Measurements from ENCODE around the gene USP17L11. TPM values are rescaled to one million over a fixed set of nuclear protein-coding genes. Genes with fewer than 3 reads are reported as not detected.
"Not testable (repeated sequence)": the region's sequence is repeated elsewhere in the genome, so short reads cannot be mapped to it uniquely, and the experiment has no call there.

The USP17L11 gene
- total and polyA plus RNA-seq, 5 donors: not detected

DNA sequence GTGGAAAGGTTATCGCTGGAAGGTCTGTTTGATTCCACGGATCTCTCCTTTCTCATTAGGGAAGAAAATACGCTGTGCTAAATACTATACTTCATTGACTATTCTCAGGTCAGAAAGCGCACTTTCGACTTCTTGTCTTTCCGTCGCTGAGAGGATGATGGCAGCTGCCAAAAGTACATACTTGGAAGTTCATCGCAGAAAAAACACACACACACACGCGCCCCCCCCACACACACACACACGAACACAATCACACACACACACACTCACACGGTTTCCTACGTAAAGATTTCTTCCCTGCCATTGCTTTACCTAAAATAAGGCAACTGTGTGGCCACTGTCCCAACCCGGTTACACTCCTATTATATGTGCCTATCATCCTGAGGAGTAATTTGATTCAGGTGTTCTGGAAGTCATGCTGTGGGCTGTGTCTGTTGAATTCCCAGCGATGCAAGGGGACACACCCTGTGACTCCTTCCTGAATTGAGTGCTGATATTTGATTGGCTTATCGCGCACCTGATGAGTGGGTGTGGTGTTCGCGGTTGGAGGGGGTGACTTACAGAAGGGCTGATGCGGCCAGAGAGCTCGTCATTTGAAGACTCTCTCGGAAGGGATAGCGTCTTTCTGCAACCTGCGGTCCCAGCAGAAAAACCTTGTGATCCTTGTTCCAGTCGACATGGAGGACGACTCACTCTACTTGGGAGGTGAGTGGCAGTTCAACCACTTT, 32.9 kb downstream of the USP17L11 start, which contains the start of gene USP17L18:
TSS of gene USP17L18 (plus strand) at position 678 of the 728 bp plus-strand sequence. CDS start at position 678, 0 bp downstream.
- 89% methylated on average over 20 of the region's 26 CpGs for WGBS
- ATAC-seq; H3K9me3 ChIP-seq (ENCODE audit: control insufficient read depth, low read length); H3K27me3 ChIP-seq (ENCODE audit: control insufficient read depth, insufficient read depth); intact Hi-C loops (cut with DNase I); H3K4me1 ChIP-seq (ENCODE audit: control insufficient read depth, insufficient read depth, low read length); H3K4me3 ChIP-seq (ENCODE audit: low read length); H3K27ac ChIP-seq (ENCODE audit: low read length): not testable (repeated sequence)
- DNase-seq: peak in 2 of 3 donors; percentile 1 to 4

DNA sequence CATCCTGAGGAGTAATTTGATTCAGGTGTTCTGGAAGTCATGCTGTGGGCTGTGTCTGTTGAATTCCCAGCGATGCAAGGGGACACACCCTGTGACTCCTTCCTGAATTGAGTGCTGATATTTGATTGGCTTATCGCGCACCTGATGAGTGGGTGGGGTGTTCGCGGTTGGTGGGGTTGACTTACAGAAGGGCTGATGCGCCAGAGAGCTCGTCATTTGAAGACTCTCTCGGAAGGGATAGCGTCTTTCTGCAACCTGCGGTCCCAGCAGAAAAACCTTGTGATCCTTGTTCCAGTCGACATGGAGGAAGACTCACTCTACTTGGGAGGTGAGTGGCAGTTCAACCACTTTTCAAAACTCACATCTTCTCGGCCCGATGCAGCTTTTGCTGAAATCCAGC, 37.9 kb downstream of the USP17L11 start, which contains the start of gene USP17L19:
TSS of gene USP17L19 (plus strand) at position 301 of the 400 bp plus-strand sequence. CDS start at position 301, 0 bp downstream.
- H3K9me3 ChIP-seq (ENCODE audit: control insufficient read depth, low read length); H3K4me1 ChIP-seq (ENCODE audit: control insufficient read depth, insufficient read depth, low read length); H3K4me3 ChIP-seq (ENCODE audit: low read length); H3K27ac ChIP-seq (ENCODE audit: low read length); H3K27me3 ChIP-seq (ENCODE audit: control insufficient read depth, insufficient read depth); intact Hi-C loops (cut with DNase I); DNase-seq; ATAC-seq: not testable (repeated sequence)
- WGBS: no CpG with 5 or more reads among the region's 13 CpGs

DNA sequence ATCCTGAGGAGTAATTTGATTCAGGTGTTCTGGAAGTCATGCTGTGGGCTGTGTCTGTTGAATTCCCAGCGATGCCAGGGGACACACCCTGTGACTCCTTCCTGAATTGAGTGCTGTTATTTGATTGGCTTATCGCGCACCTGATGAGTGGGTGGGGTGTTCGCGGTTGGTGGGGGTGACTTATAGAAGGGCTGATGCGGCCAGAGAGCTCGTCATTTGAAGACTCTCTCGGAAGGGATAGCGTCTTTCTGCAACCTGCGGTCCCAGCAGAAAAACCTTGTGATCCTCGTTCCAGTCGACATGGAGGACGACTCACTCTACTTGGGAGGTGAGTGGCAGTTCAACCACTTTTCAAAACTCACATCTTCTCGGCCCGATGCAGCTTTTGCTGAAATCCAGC, 42.6 kb downstream of the USP17L11 start, which contains the start of gene USP17L20:
TSS of gene USP17L20 (plus strand) at position 301 of the 400 bp plus-strand sequence. CDS start at position 301, 0 bp downstream.
- H3K27me3 ChIP-seq (ENCODE audit: control insufficient read depth, insufficient read depth); H3K9me3 ChIP-seq (ENCODE audit: control insufficient read depth, low read length); H3K4me1 ChIP-seq (ENCODE audit: control insufficient read depth, insufficient read depth, low read length); DNase-seq; H3K27ac ChIP-seq (ENCODE audit: low read length); ATAC-seq; H3K4me3 ChIP-seq (ENCODE audit: low read length); intact Hi-C loops (cut with DNase I): not testable (repeated sequence)
- no CpG with 5 or more reads among the region's 15 CpGs for WGBS

DNA sequence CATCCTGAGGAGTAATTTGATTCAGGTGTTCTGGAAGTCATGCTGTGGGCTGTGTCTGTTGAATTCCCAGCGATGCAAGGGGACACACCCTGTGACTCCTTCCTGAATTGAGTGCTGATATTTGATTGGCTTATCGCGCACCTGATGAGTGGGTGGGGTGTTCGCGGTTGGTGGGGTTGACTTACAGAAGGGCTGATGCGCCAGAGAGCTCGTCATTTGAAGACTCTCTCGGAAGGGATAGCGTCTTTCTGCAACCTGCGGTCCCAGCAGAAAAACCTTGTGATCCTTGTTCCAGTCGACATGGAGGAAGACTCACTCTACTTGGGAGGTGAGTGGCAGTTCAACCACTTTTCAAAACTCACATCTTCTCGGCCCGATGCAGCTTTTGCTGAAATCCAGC, 47.4 kb downstream of the USP17L11 start, which contains the start of gene USP17L21:
TSS of gene USP17L21 (plus strand) at position 301 of the 400 bp plus-strand sequence. CDS start at position 301, 0 bp downstream.
- H3K4me3 ChIP-seq (ENCODE audit: low read length); H3K27me3 ChIP-seq (ENCODE audit: control insufficient read depth, insufficient read depth); DNase-seq; intact Hi-C loops (cut with DNase I); H3K27ac ChIP-seq (ENCODE audit: low read length); H3K9me3 ChIP-seq (ENCODE audit: control insufficient read depth, low read length); ATAC-seq; H3K4me1 ChIP-seq (ENCODE audit: control insufficient read depth, insufficient read depth, low read length): not testable (repeated sequence)
- no CpG with 5 or more reads among the region's 13 CpGs for WGBS

Other genes starting within 250 kb of the USP17L11 start
- not detected for gene FAM90A26, start 45.0 kb upstream of the USP17L11 start, total RNA-seq
- not detected for gene FAM90A26, start 45.0 kb upstream of the USP17L11 start, polyA plus RNA-seq
- not detected for gene USP17L10, start 4.7 kb upstream of the USP17L11 start, total RNA-seq
- not detected for gene USP17L10, start 4.7 kb upstream of the USP17L11 start, polyA plus RNA-seq
- gene USP17L12, start 4.7 kb downstream of the USP17L11 start, total RNA-seq: not detected
- gene USP17L12, start 4.7 kb downstream of the USP17L11 start, polyA plus RNA-seq: not detected
- not detected for gene USP17L13, start 9.5 kb downstream of the USP17L11 start, total RNA-seq
- not detected for gene USP17L13, start 9.5 kb downstream of the USP17L11 start, polyA plus RNA-seq
- gene USP17L15, start 19.0 kb downstream of the USP17L11 start, total RNA-seq: not detected
- gene USP17L15, start 19.0 kb downstream of the USP17L11 start, polyA plus RNA-seq: not detected
- not detected for gene USP17L17, start 28.5 kb downstream of the USP17L11 start, total RNA-seq
- not detected for gene USP17L17, start 28.5 kb downstream of the USP17L11 start, polyA plus RNA-seq
- not detected for gene USP17L18, start 33.2 kb downstream of the USP17L11 start, total RNA-seq
- not detected for gene USP17L18, start 33.2 kb downstream of the USP17L11 start, polyA plus RNA-seq
- gene USP17L19, start 38.0 kb downstream of the USP17L11 start, total RNA-seq: not detected
- gene USP17L19, start 38.0 kb downstream of the USP17L11 start, polyA plus RNA-seq: not detected
- not detected for gene USP17L20, start 42.7 kb downstream of the USP17L11 start, total RNA-seq
- not detected for gene USP17L20, start 42.7 kb downstream of the USP17L11 start, polyA plus RNA-seq
- not detected for gene USP17L21, start 47.5 kb downstream of the USP17L11 start, total RNA-seq
- gene USP17L21, start 47.5 kb downstream of the USP17L11 start, polyA plus RNA-seq: not detected
- gene USP17L22, start 52.2 kb downstream of the USP17L11 start, total RNA-seq: not detected
- gene USP17L22, start 52.2 kb downstream of the USP17L11 start, polyA plus RNA-seq: not detected
- gene USP17L24, start 109.8 kb downstream of the USP17L11 start, total RNA-seq: not detected
- not detected for gene USP17L24, start 109.8 kb downstream of the USP17L11 start, polyA plus RNA-seq
- not detected for gene USP17L25, start 114.5 kb downstream of the USP17L11 start, total RNA-seq
- not detected for gene USP17L25, start 114.5 kb downstream of the USP17L11 start, polyA plus RNA-seq
- not detected for gene USP17L26, start 119.3 kb downstream of the USP17L11 start, total RNA-seq
- gene USP17L26, start 119.3 kb downstream of the USP17L11 start, polyA plus RNA-seq: not detected
- not detected for gene USP17L5, start 124.0 kb downstream of the USP17L11 start, total RNA-seq
- gene USP17L5, start 124.0 kb downstream of the USP17L11 start, polyA plus RNA-seq: not detected
- not detected for gene USP17L27, start 128.7 kb downstream of the USP17L11 start, total RNA-seq
- not detected for gene USP17L27, start 128.7 kb downstream of the USP17L11 start, polyA plus RNA-seq
- not detected for gene USP17L28, start 133.5 kb downstream of the USP17L11 start, total RNA-seq
- not detected for gene USP17L28, start 133.5 kb downstream of the USP17L11 start, polyA plus RNA-seq
- gene USP17L29, start 138.2 kb downstream of the USP17L11 start, total RNA-seq: not detected
- not detected for gene USP17L29, start 138.2 kb downstream of the USP17L11 start, polyA plus RNA-seq
- gene USP17L30, start 147.7 kb downstream of the USP17L11 start, total RNA-seq: not detected
- not detected for gene USP17L30, start 147.7 kb downstream of the USP17L11 start, polyA plus RNA-seq
- not detected for gene DEFB131A, start 229.0 kb downstream of the USP17L11 start, total RNA-seq
- gene DEFB131A, start 229.0 kb downstream of the USP17L11 start, polyA plus RNA-seq: not detected